ENCODE measurements around the gene PDPK1. TPM values are rescaled to one million over a fixed set of nuclear protein-coding genes. Genes with fewer than 3 reads are reported as not detected.

PDPK1 gene
- total RNA-seq, 2 experiments from 2014 or later: 43.5 to 45.2 TPM

GRCh38 chr16:2520097-2520783 is 17.6 kb upstream of the PDPK1 start, which contains the start of gene AMDHD2:
TSS of gene AMDHD2 (plus strand) at chr16:2520371. CDS start at chr16:2520459, 88 bp downstream.
- Mint-ChIP-seq H3K27ac (peak within 1 kb of the TSS; percentile 92), H3K4me3 (peak within 1 kb of the TSS; percentile 84), H3K36me3 (ENCODE audit: low read depth) (peaks cover 38% of the 10 kb centered on the region), H3K9me3 (no peaks in the 10 kb centered on the region), H3K4me1 (peaks cover 51% of the 10 kb centered on the region), H3K27me3 (no peaks in the 10 kb centered on the region)
- POLR2A ChIA-PET: interaction anchor here (0.6 to 3.7 kb wide), 14 partner anchors 9 to 512 kb away, joined by 3 to 67 read pairs (median 4); partner anchors contain the start of genes CEMP1, PDPK1, TBC1D24 and TEDC2
- peak; percentile 91 for DNase-seq
- CTCF ChIA-PET: interaction anchor here (0.7 to 1.6 kb wide), 7 partner anchors 12 to 306 kb away, joined by 3 to 7 read pairs (median 3); partner anchors contain the start of genes ECI1, PDPK1, PGP and TEDC2

DNA sequence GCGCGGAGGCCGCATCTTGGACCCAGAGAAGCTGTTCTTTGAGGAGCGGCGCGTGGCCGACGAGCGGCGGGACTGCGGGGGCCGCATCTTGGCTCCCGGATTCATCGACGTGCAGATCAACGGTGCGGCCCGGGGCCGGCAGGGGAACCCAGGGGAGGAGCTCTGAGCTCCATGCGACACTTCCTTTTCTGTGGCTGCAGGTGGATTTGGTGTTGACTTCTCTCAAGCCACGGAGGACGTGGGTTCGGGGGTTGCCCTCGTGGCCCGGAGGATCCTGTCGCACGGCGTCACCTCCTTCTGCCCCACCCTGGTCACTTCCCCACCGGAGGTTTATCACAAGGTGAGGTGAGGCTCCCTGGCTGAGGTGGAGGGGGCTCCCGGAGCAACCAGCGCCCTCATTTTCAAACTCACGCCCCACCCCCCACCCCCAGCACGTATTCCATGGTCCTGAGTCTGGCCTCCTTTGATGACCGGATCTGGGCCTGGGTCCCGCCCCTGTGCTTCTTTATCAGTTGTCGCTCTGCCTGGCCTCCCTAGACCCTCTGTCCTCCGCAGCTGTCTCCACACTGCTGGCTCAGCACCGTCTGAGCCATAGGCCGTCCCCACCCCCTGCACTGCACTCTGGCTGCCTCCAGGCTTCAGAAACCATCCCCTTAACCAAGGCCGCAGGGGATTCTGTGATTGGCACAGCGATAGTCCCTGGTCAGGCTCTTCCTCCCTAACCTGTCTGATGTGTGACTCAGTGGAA is 16.9 kb upstream of the PDPK1 start:
- H3K4me3 Mint-ChIP-seq: peak overlapping the region; percentile 84
- POLR2A ChIA-PET: interaction anchor here (0.9 to 3.7 kb wide), 13 partner anchors 8 to 513 kb away, joined by 3 to 67 read pairs (median 4); partner anchors contain the start of genes CEMP1, PDPK1, TBC1D24 and TEDC2
- peak overlapping the region; percentile 92 for H3K27ac Mint-ChIP-seq
- H3K27me3 Mint-ChIP-seq: no peaks in the 10 kb centered on the region
- DNase-seq: peak; percentile 75
- CTCF ChIA-PET: interaction anchor here (0.8 to 1.6 kb wide), 6 partner anchors 12 to 306 kb away, joined by 3 to 7 read pairs (median 4); partner anchors contain the start of genes ECI1, PDPK1, PGP and TEDC2
- H3K9me3 Mint-ChIP-seq: no peaks in the 10 kb centered on the region
- H3K36me3 Mint-ChIP-seq (ENCODE audit: low read depth): peaks cover 36% of the 10 kb centered on the region
- H3K4me1 Mint-ChIP-seq: peaks cover 44% of the 10 kb centered on the region

DNA sequence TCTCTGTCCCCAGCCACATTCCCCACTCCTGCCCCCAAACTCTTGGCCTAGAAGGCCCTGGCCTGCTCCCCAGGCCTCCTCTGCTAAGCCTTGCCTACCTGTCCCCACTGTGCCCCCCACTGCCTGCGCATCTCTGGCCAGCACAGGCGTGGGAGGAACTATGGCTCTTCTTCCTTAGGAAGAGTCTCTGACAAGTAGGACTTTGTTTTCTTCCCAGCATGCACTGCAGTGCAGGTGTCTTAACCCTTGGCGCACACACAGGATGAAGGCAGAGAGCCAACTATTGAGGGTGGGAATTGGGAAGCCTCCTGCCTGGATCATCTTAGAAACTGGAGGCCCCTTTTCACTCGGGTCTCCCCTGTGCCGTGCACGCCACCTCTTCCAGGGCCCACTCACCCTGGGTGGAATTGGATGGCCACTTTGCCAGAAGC is 14.0 kb upstream of the PDPK1 start:
- Mint-ChIP-seq H3K27ac (no peak overlapping the region), H3K27me3 (no peaks in the 10 kb centered on the region), H3K4me1 (peaks cover 22% of the 10 kb centered on the region), H3K9me3 (no peaks in the 10 kb centered on the region), H3K4me3 (no peak overlapping the region), H3K36me3 (ENCODE audit: low read depth) (peaks cover 38% of the 10 kb centered on the region)
- CTCF ChIA-PET: no interaction called here
- no peak for DNase-seq
- POLR2A ChIA-PET: interaction anchor here (0.9 to 2.0 kb wide), 4 partner anchors 8 to 14 kb away, joined by 3 to 5 read pairs (median 4); partner anchors contain the start of genes ATP6V0C and PDPK1

- POLR2A ChIA-PET: interaction anchor here (0.9 to 2.0 kb wide), 4 partner anchors 8 to 13 kb away, joined by 3 to 5 read pairs (median 4); partner anchors contain the start of genes ATP6V0C and PDPK1
- Mint-ChIP-seq H3K36me3 (ENCODE audit: low read depth) (peaks cover 34% of the 10 kb centered on the region), H3K9me3 (no peaks in the 10 kb centered on the region), H3K4me3 (no peak overlapping the region), H3K27me3 (no peaks in the 10 kb centered on the region), H3K27ac (no peak overlapping the region), H3K4me1 (peaks cover 17% of the 10 kb centered on the region)
- no peak for DNase-seq
- CTCF ChIA-PET: no interaction called here
Measured at GRCh38 chr16:2524339-2524938, 13.4 kb upstream of the PDPK1 start.

DNA sequence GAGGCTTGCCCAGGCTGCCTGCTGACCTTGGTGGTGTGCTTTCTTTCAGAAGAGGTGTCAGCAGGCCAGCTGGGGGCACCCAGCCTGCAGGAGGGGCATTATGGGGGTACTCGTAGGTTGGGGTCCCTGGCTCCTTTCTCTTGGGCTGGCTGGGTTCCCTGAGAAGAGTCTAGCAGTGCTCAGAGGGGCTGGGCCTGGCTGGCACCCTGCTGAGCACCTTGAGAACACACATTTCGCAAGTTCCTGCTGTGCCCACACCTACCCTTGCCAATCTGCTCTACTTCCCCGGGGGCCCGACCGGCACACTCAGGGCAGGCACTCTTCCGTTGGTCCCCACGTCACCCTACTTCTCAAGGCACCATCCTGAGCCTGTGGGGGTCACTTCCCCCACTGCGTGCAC is 11.7 kb upstream of the PDPK1 start:
- Mint-ChIP-seq H3K27ac (no peak overlapping the region), H3K36me3 (ENCODE audit: low read depth) (peaks cover 24% of the 10 kb centered on the region), H3K4me3 (no peak overlapping the region), H3K27me3 (no peaks in the 10 kb centered on the region), H3K9me3 (no peaks in the 10 kb centered on the region), H3K4me1 (peaks cover 11% of the 10 kb centered on the region)
- CTCF ChIA-PET: no interaction called here
- no peak for DNase-seq
- POLR2A ChIA-PET: no interaction called here

DNA sequence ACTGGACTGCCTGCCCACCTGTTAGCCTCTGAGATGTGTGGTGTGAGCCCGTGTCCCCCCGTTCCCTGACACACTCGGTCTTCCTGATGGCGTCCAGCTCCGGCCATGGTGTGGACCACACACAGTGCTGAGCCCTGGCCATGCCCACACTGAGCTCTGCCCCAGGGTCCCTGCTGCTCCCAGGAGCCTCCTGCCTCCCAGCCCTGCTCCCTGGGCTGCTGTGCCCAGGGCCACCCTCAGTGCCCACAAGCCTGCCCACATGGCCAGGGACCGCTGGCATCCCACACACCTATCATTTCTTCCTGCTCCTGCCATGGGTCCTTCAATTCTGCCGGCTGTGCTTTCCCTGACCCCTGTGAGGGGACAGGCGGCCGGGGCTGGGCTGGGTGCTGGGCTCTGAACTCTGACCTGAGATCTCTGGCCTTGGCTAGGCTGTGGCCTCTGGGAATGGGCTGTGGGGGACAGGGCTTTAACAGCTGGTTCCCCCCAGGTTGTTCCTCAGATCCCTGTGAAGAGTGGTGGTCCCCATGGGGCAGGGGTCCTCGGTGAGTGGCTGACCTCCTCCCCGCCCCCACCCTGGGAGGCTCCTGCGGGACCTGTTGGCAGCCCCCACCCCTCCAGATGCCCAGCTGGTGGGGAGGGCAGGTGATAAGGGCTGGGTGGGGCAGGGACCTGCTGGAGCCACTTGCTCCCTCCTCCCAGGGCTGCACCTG is 10.6 kb upstream of the PDPK1 start:
- H3K36me3 Mint-ChIP-seq (ENCODE audit: low read depth): peaks cover 21% of the 10 kb centered on the region
- H3K27ac Mint-ChIP-seq: no peak overlapping the region
- no peak for DNase-seq
- H3K27me3 Mint-ChIP-seq: no peaks in the 10 kb centered on the region
- no peak overlapping the region for H3K4me3 Mint-ChIP-seq
- H3K9me3 Mint-ChIP-seq: no peaks in the 10 kb centered on the region
- H3K4me1 Mint-ChIP-seq: peaks cover 11% of the 10 kb centered on the region
- ChIA-PET POLR2A (no interaction called here), CTCF (no interaction called here)

DNA sequence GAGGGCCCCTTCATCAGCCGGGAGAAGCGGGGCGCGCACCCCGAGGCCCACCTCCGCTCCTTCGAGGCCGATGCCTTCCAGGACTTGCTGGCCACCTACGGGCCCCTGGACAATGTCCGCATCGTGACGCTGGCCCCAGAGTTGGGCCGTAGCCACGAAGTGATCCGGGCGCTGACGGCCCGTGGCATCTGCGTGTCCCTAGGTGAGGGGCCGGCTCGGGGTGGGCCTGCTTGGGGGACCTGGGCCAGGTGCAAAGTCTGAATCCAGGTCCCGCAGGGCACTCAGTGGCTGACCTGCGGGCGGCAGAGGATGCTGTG is 10.1 kb upstream of the PDPK1 start:
- no peak for DNase-seq
- H3K4me1 Mint-ChIP-seq: peaks cover 14% of the 10 kb centered on the region
- ChIA-PET POLR2A (no interaction called here), CTCF (no interaction called here)
- no peak overlapping the region for H3K4me3 Mint-ChIP-seq
- peaks cover 21% of the 10 kb centered on the region for H3K36me3 Mint-ChIP-seq (ENCODE audit: low read depth)
- no peaks in the 10 kb centered on the region for H3K27me3 Mint-ChIP-seq
- no peak overlapping the region for H3K27ac Mint-ChIP-seq
- no peaks in the 10 kb centered on the region for H3K9me3 Mint-ChIP-seq

- Mint-ChIP-seq H3K36me3 (ENCODE audit: low read depth) (peaks cover 18% of the 10 kb centered on the region), H3K27me3 (no peaks in the 10 kb centered on the region), H3K27ac (no peak overlapping the region), H3K4me3 (no peak overlapping the region), H3K4me1 (peaks cover 17% of the 10 kb centered on the region), H3K9me3 (no peaks in the 10 kb centered on the region)
- DNase-seq: no peak
- POLR2A ChIA-PET: interaction anchor here (0.8 to 1.2 kb wide), 2 partner anchors 8 to 14 kb away, joined by 3 to 4 read pairs; partner anchors contain the start of genes AMDHD2 and ATP6V0C
- CTCF ChIA-PET: no interaction called here
Measured at GRCh38 chr16:2528161-2529060, 9.4 kb upstream of the PDPK1 start.

DNA sequence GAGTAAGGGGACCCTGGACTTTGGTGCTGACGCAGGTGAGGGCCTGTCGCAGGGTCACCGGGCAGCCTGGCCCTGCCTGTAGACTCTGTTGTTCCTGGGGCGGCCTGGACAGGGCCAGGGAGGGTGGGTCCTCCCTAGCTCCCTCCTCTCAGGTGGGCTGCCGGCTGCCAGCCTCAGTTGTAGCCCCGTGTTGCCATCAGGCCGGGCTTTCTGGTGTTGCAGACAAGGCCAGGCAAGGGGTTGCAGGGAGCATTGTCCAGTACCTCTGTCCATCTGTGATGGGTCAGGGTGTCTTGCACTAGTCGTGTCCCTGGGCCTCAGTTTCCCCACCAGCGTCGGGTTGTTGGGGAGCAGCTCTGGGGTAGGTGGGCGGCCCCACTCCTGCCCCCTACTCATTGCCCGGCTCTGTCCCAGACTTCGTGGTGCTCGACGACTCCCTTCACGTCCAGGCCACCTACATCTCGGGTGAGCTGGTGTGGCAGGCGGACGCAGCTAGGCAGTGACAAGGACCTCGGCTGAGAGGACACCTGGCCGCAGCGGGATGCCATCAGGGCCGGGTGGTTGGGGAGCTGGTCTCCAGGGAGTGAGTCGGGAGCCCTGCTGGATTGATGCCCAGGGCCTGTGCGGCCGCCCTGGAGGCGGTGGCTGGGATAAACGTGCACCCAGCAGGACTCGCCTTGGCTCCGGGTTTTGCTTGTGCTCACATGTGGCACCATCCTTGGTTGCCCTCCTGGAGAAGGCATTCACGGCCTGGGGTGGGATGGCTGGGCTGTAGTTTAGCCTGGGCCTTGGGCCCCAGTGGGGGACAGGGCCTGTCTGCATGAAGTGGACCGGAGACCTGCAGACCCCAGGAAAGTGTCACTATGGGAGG is 8.5 kb upstream of the PDPK1 start:
- H3K9me3 Mint-ChIP-seq: no peaks in the 10 kb centered on the region
- CTCF ChIA-PET: no interaction called here
- no peak for DNase-seq
- H3K27me3 Mint-ChIP-seq: no peaks in the 10 kb centered on the region
- H3K4me3 Mint-ChIP-seq: no peak overlapping the region
- H3K27ac Mint-ChIP-seq: no peak overlapping the region
- POLR2A ChIA-PET: interaction anchor here (0.6 to 1.2 kb wide), 3 partner anchors 9 to 338 kb away, joined by 3 to 4 read pairs (median 3); partner anchors contain the start of genes AMDHD2 and ATP6V0C
- H3K4me1 Mint-ChIP-seq: peaks cover 26% of the 10 kb centered on the region
- H3K36me3 Mint-ChIP-seq (ENCODE audit: low read depth): peaks cover 14% of the 10 kb centered on the region

DNA sequence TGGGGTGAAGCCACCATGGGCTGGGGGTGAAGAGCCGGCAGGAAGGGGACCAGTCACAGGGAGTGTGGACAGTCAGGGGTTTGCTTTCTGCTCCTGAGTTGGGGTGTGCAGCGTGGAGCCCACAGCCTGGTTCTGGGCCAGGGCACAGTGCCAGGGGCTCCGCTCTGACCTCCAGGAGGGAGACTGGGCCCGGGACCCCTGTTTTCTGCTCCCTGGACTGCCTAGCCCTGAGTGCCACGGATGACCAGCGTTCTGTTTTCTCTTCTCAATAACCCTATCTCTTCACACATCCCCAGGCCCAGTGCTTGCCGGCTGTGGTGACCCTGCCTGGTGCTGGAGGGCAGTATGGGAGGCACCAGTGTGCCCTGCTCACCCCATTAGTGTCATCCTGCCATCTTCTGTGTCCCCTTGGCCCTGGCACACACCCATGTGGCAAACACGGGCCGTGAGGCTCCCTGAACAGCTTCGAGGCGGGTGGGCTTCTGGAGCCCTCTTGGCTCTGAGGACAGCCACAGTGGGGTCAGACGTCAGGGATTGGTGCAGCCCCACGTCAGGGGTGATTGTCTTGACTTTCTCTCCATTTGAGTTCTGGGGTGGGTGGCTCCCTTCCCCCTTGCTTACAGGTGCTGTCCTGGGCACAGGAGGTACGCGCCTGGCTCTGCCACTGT is 7.7 kb upstream of the PDPK1 start:
- Mint-ChIP-seq H3K27ac (peak overlapping the region; percentile 66), H3K4me1 (peaks cover 26% of the 10 kb centered on the region), H3K36me3 (ENCODE audit: low read depth) (peaks cover 7% of the 10 kb centered on the region), H3K4me3 (peak overlapping the region; percentile 44), H3K9me3 (no peaks in the 10 kb centered on the region), H3K27me3 (no peaks in the 10 kb centered on the region)
- DNase-seq: no peak
- ChIA-PET CTCF (no interaction called here), POLR2A (interaction anchor here (0.6 to 3.7 kb wide), 5 partner anchors 8 to 384 kb away, joined by 3 to 67 read pairs (median 4); partner anchors contain the start of genes AMDHD2 and ATP6V0C)

Measured in activated CD4-positive, alpha-beta memory T cell treated with anti-CD3 and anti-CD28 coated beads, Interleukin-2, amount 10 ng/mL, durations not matched to agents 7 days and 5 days (primary cell).